Mesenteric fat pad (tissue), 1 donor: ENCODE data around the gene TAS2R7. TPM values are rescaled to one million over a fixed set of nuclear protein-coding genes. Genes with fewer than 3 reads are reported as not detected.

Source experiments
- total RNA-seq: library from RNA; stranded (reverse); fragmentation: NEBNext Ultra II Directional; extraction: Animal tissue kit (Norgen Biotek cat#: 25700); gene quantifications from one replicate; pipeline ENCODE4 v1.2.1, GENCODE V29; 2021
- donor health status: DM: yes; HTN: yes; CAD: no.

The TAS2R7 gene
- total RNA-seq, 1 donor from 2014 or later = not detected

Other genes starting within 250 kb of the TAS2R7 start
- 17.7 TPM for gene MAGOHB, start 189.0 kb downstream of the TAS2R7 start, total RNA-seq
- gene STYK1, start 128.6 kb downstream of the TAS2R7 start, total RNA-seq = not detected
- 433 TPM for gene YBX3, start 79.3 kb downstream of the TAS2R7 start, total RNA-seq
- not detected for gene TAS2R8, start 4.7 kb upstream of the TAS2R7 start, total RNA-seq
- not detected for gene TAS2R9, start 7.5 kb upstream of the TAS2R7 start, total RNA-seq
- 0.32 TPM for gene TAS2R10, start 23.7 kb upstream of the TAS2R7 start, total RNA-seq
- 0.93 TPM for gene PRR4, start 46.8 kb upstream of the TAS2R7 start, total RNA-seq
- 13.0 TPM for gene PRH1, start 81.6 kb upstream of the TAS2R7 start, total RNA-seq
- 1.2 TPM for gene TAS2R13, start 106.9 kb upstream of the TAS2R7 start, total RNA-seq
- gene PRH2, start 126.6 kb upstream of the TAS2R7 start, total RNA-seq = not detected
- 2.4 TPM for gene TAS2R14, start 136.6 kb upstream of the TAS2R7 start, total RNA-seq
- gene TAS2R50, start 184.3 kb upstream of the TAS2R7 start, total RNA-seq = 2.0 TPM
- gene TAS2R20, start 195.7 kb upstream of the TAS2R7 start, total RNA-seq = 1.5 TPM
- gene TAS2R19, start 220.0 kb upstream of the TAS2R7 start, total RNA-seq = 2.8 TPM
- gene TAS2R31, start 228.8 kb upstream of the TAS2R7 start, total RNA-seq = 3.7 TPM